CD14-positive monocyte (primary cell): ENCODE measurements around the gene SIDT2. TPM values are rescaled to one million over a fixed set of nuclear protein-coding genes. Genes with fewer than 3 reads are reported as not detected.
A peak's percentile ranks its signal among the peaks of the same experiment; 100 is the strongest.
"Not testable (repeated sequence)": the region's sequence is repeated elsewhere in the genome, so short reads cannot be mapped to it uniquely, and the experiment has no call there.

ENCODE experiments used
- DNase-seq, 3 donors: peaks; one replicate each; pipeline ENCODE4 v3.0.0-alpha.2; 2011 to 2022
- H2AFZ ChIP-seq: 2 replicates; pipeline ENCODE4 v1.6.0; 2012; ENCODE audit warnings: mild to moderate bottlenecking, low read depth, low read length, inconsistent platforms; ENCODE audit not compliant: insufficient read depth, poor library complexity, severe bottlenecking
- H3K27ac ChIP-seq, 2 donors: 1 replicate in 1 of 2; 2 replicates in 1 of 2; pipeline ENCODE4 v1.5.1; 2012 to 2013; ENCODE audit warnings: low read length in 2 of 2, control low read depth in 1 of 2, inconsistent platforms in 1 of 2, low read depth in 1 of 2, mild to moderate bottlenecking in 1 of 2
- H3K27me3 ChIP-seq, 2 donors: one replicate each; pipeline versions ENCODE4 v1.6.0 to v1.6.1; 2011 to 2013; ENCODE audit warnings: low read length in 2 of 2; ENCODE audit not compliant: control insufficient read depth in 2 of 2, insufficient read depth in 2 of 2
- H3K36me3 ChIP-seq, 2 donors: replicated peaks in 1 of 2; 1 replicate in 1 of 2; 2 replicates in 1 of 2; pipeline versions ENCODE4 v1.5.1 to v1.6.1; 2012 to 2013; ENCODE audit warnings: low read length in 2 of 2, control low read depth in 1 of 2, inconsistent platforms in 1 of 2, mild to moderate bottlenecking in 1 of 2; ENCODE audit not compliant: insufficient read depth in 2 of 2, control insufficient read depth in 1 of 2
- H3K4me1 ChIP-seq, 2 donors: 1 replicate in 1 of 2; 2 replicates in 1 of 2; pipeline versions ENCODE4 v1.5.1 to v1.6.1; 2012 to 2013; ENCODE audit warnings: low read length in 2 of 2, control low read depth in 1 of 2, inconsistent platforms in 1 of 2, mild to moderate bottlenecking in 1 of 2, moderate library complexity in 1 of 2; ENCODE audit not compliant: insufficient read depth in 2 of 2, control insufficient read depth in 1 of 2
- H3K4me2 ChIP-seq: replicated peaks from 2 replicates; pipeline ENCODE3; 2012; ENCODE audit warnings: low read length, moderate library complexity, mild to moderate bottlenecking; ENCODE audit not compliant: poor library complexity, severe bottlenecking; ENCODE audit errors: extremely low read depth
- H3K4me3 ChIP-seq, 3 experiments: fragments of 200-600 bp in 1 of 3; sonication (generic) in 1 of 3; replicated peaks in 1 of 3; 1 replicate in 2 of 3; 2 replicates in 1 of 3; pipeline ENCODE4 v1.5.1; 2011 to 2013; ENCODE audit warnings: low read length in 3 of 3, mild to moderate bottlenecking in 3 of 3, control low read depth in 2 of 3, low read depth in 2 of 3, inconsistent platforms in 1 of 3, moderate library complexity in 1 of 3
- H3K79me2 ChIP-seq: 2 replicates; pipeline ENCODE4 v1.6.0; 2012; ENCODE audit warnings: mild to moderate bottlenecking, control low read depth, inconsistent platforms, low read length, moderate library complexity; ENCODE audit not compliant: insufficient read depth
- H3K9ac ChIP-seq: 2 replicates; pipeline ENCODE4 v1.6.0; 2017; ENCODE audit warnings: low read length, mild to moderate bottlenecking; ENCODE audit not compliant: insufficient read depth, poor library complexity, severe bottlenecking
- H3K9me3 ChIP-seq, 2 donors: replicated peaks in 1 of 2; 1 replicate in 1 of 2; 2 replicates in 1 of 2; pipeline versions ENCODE4 v1.5.1 to v1.6.1; 2012 to 2013; ENCODE audit warnings: low read length in 2 of 2, control low read depth in 1 of 2; ENCODE audit not compliant: control insufficient read depth in 1 of 2, insufficient read depth in 1 of 2
- H4K20me1 ChIP-seq: 2 replicates; pipeline ENCODE4 v1.6.0; 2012; ENCODE audit warnings: mild to moderate bottlenecking, low read length, control low read depth, moderate library complexity; ENCODE audit not compliant: insufficient read depth
- H3K27ac Mint-ChIP-seq, 7 donors: one replicate each; pipeline ENCODE4 v1.8.0; 2020; ENCODE audit warnings: mild to moderate bottlenecking in 7 of 7, mixed read lengths in 7 of 7, moderate library complexity in 6 of 7, inconsistent platforms in 2 of 7
- H3K27me3 Mint-ChIP-seq, 3 donors: one replicate each; pipeline ENCODE4 v1.8.0; 2021 to 2022; ENCODE audit warnings: low read depth in 3 of 3, mild to moderate bottlenecking in 3 of 3, mixed read lengths in 3 of 3, moderate library complexity in 3 of 3, inconsistent platforms in 1 of 3
- H3K36me3 Mint-ChIP-seq, 2 donors: one replicate each; pipeline ENCODE4 v1.8.0; 2020; ENCODE audit warnings: mixed read lengths in 2 of 2, inconsistent platforms in 1 of 2, mild to moderate bottlenecking in 1 of 2
- H3K4me1 Mint-ChIP-seq: one replicate; pipeline ENCODE4 v1.8.0; 2020; ENCODE audit warnings: mild to moderate bottlenecking, mixed read lengths
- H3K4me3 Mint-ChIP-seq, 2 donors: one replicate each; pipeline ENCODE4 v1.8.0; 2020; ENCODE audit warnings: mild to moderate bottlenecking in 2 of 2, mixed read lengths in 2 of 2, moderate library complexity in 1 of 2
- H3K9me3 Mint-ChIP-seq, 7 donors: one replicate each; pipeline ENCODE4 v1.8.0; 2020 to 2022; ENCODE audit warnings: mixed read lengths in 7 of 7, mild to moderate bottlenecking in 6 of 7, moderate library complexity in 6 of 7, inconsistent platforms in 2 of 7
- CTCF ChIP-seq: fragments of 200-600 bp; IDR thresholded peaks from one replicate; pipeline ENCODE4 v1.8.0; 2022; ENCODE audit warnings: antibody characterized with exemption, mild to moderate bottlenecking
- WGBS: methylation state at CpG from one replicate; pipeline ENCODE4 v1.1.5; 2013; ENCODE audit warnings: missing lambda C conversion rate; ENCODE audit not compliant: insufficient coverage; 5-methylcytosine and 5-hydroxymethylcytosine counted together
- intact Hi-C, 2 donors: fragments of 100-400 bp; cut with micrococcal nuclease; formaldehyde crosslinking; loops; one replicate each; pipeline versions ENCODE4 v1.15.0 to v1.15.1; 2023
- polyA minus RNA-seq: library from RNA; depleted of rRNA, polyadenylated mRNA; stranded (reverse); fragments of >200 nt; gene quantifications from 2 replicates; pipeline ENCODE4 v1.2.3, GENCODE V29; 2012
- polyA plus RNA-seq, 3 donors: library from polyadenylated mRNA; depleted of rRNA in 1 of 3; unstranded in 2 of 3; stranded (reverse) in 1 of 3; fragments of 300-500 nt in 2 of 3; fragments of >200 nt in 1 of 3; fragmentation: Illumina TruSeq in 2 of 3; gene quantifications; 1 replicate in 2 of 3; 2 replicates in 1 of 3; pipeline ENCODE4 v1.2.3, GENCODE V29; 2012 to 2021
- total RNA-seq, 12 experiments: library from RNA in 1 of 12; stranded (reverse) in 1 of 12; fragments of 120-200 nt in 1 of 12; gene quantifications; one replicate each; pipeline ENCODE4 v1.2.4 and lab custom pipeline; 2013 to 2026; ENCODE audit warnings: mixed read lengths in 6 of 12, inconsistent platforms in 1 of 12

The SIDT2 gene
- 47.7 TPM for total RNA-seq (2013)
- polyA plus RNA-seq (100 to 1,000 TPM in 1 of 3 donors, 10 to 100 TPM in 2; 21.8 to 177 (median 41.8) TPM), polyA minus RNA-seq (120 and 132 TPM in 2 replicates), total RNA-seq (lab: John Stamatoyannopoulos, UW) (14.9 to 194 (median 68.9) reads per million in 11 experiments)

- Histone ChIP-seq H3K36me3 (peaks cover 13 to 21% of the 10 kb centered on the region in 2 donors), H4K20me1 (no peaks in the 10 kb centered on the region), H3K4me3 (peak within 1 kb of the TSS; percentile 71 to 98 (median 82)), H3K9ac (peak within 1 kb of the TSS; percentile 81), H2AFZ (peak within 1 kb of the TSS; percentile 88), H3K4me1 (peaks cover 29 to 38% of the 10 kb centered on the region in 2 donors), H3K27me3 (no peaks in the 10 kb centered on the region), H3K4me2 (peak within 1 kb of the TSS; percentile 89), H3K9me3 (no peaks in the 10 kb centered on the region), H3K27ac (peak within 1 kb of the TSS; percentile 69 to 89), H3K79me2 (peaks cover 19% of the 10 kb centered on the region)
- intact Hi-C loops: no loop called here
- peak within 1 kb of the TSS; percentile 87 to 97 (median 92) for H3K27ac Mint-ChIP-seq
- no peaks in the 10 kb centered on the region for H3K9me3 Mint-ChIP-seq
- peaks cover 28% of the 10 kb centered on the region for H3K4me1 Mint-ChIP-seq
- DNase-seq: peak; percentile 69 to 82 (median 75)
- peaks cover 0 to 4% (median 0%) of the 10 kb centered on the region in 3 donors for H3K27me3 Mint-ChIP-seq
- peak within 1 kb of the TSS; percentile 96 to 98 for H3K4me3 Mint-ChIP-seq
- peaks cover 19 to 30% of the 10 kb centered on the region in 2 donors for H3K36me3 Mint-ChIP-seq
- WGBS: 2% methylated on average over 42 of the region's 51 CpGs
- TF ChIP-seq CTCF: no peak
These were observed at the start of gene SIDT2 for GRCh38 chr11:117178210-117179034. Gene SIDT2 (plus strand): TSS chr11:117178743. CDS start chr11:117179264, 521 bp downstream.

GRCh38 chr11:117130396-117130795, 48.1 kb upstream of the SIDT2 start:
- H3K36me3 ChIP-seq, H3K4me3 ChIP-seq, H3K9me3 ChIP-seq, H3K27me3 Mint-ChIP-seq, H4K20me1 ChIP-seq, H3K9ac ChIP-seq, H3K9me3 Mint-ChIP-seq, H3K4me2 ChIP-seq, H3K36me3 Mint-ChIP-seq, H3K27ac Mint-ChIP-seq, H3K79me2 ChIP-seq, H3K27me3 ChIP-seq, H3K4me1 ChIP-seq, H2AFZ ChIP-seq, H3K4me3 Mint-ChIP-seq, DNase-seq, H3K27ac ChIP-seq, H3K4me1 Mint-ChIP-seq: not testable (repeated sequence)
- WGBS: 96% methylated on average over 4 of the region's 7 CpGs
- intact Hi-C loops: loop anchor here in 1 of 2 donors (5.0 kb wide), 1 partner anchor 77 kb away; no protein-coding TSS in a partner anchor
